Esophagus (tissue), 2 donors: ENCODE results near the gene FHL2. TPM values are rescaled to one million over a fixed set of nuclear protein-coding genes. Genes with fewer than 3 reads are reported as not detected.

Experiments
- H3K27ac ChIP-seq, 2 donors: one replicate each; pipeline ENCODE4 v1.5.1; 2013; ENCODE audit warnings: low read depth in 2 of 2, mild to moderate bottlenecking in 2 of 2, inconsistent platforms in 1 of 2, low read length in 1 of 2, moderate library complexity in 1 of 2
- H3K27me3 ChIP-seq, 2 donors: one replicate each; pipeline ENCODE4 v1.6.1; 2013; ENCODE audit warnings: low read length in 2 of 2, control low read depth in 1 of 2, mild to moderate bottlenecking in 1 of 2; ENCODE audit not compliant: insufficient read depth in 2 of 2, control insufficient read depth in 1 of 2
- H3K36me3 ChIP-seq, 2 donors: one replicate each; pipeline ENCODE4 v1.6.1; 2013; ENCODE audit warnings: low read length in 1 of 2; ENCODE audit not compliant: control insufficient read depth in 2 of 2, insufficient read depth in 2 of 2
- H3K4me1 ChIP-seq, 2 donors: one replicate each; pipeline ENCODE4 v1.6.1; 2013; ENCODE audit warnings: low read length in 1 of 2; ENCODE audit not compliant: control insufficient read depth in 2 of 2, insufficient read depth in 2 of 2
- H3K4me3 ChIP-seq, 2 donors: one replicate each; pipeline ENCODE4 v1.5.1; 2013; ENCODE audit warnings: low read length in 2 of 2, mild to moderate bottlenecking in 2 of 2, low read depth in 1 of 2, moderate library complexity in 1 of 2
- H3K9me3 ChIP-seq, 2 donors: one replicate each; pipeline ENCODE4 v1.6.1; 2013; ENCODE audit warnings: mild to moderate bottlenecking in 2 of 2, low read depth in 1 of 2, low read length in 1 of 2, moderate library complexity in 1 of 2; ENCODE audit not compliant: control insufficient read depth in 2 of 2, insufficient read depth in 1 of 2
- WGBS, 2 donors: extraction: QIAGEN DNeasy Blood & Tissue Kit; methylation state at CpG; one replicate each; pipeline ENCODE4 v1.1.7; 2013; 5-methylcytosine and 5-hydroxymethylcytosine counted together
- polyA plus RNA-seq, 2 donors: library from polyadenylated mRNA; stranded (reverse); fragments of 200-250 nt; gene quantifications; one replicate each; pipeline ENCODE4 v1.2.3, GENCODE V29; 2013
- donor health status: healthy with polysubstance abuse.
- donor health status: Bipolar disorder and iron deficiency.

Gene FHL2
- polyA plus RNA-seq, 2 donors: 17.6 to 55.5 TPM

DNA sequence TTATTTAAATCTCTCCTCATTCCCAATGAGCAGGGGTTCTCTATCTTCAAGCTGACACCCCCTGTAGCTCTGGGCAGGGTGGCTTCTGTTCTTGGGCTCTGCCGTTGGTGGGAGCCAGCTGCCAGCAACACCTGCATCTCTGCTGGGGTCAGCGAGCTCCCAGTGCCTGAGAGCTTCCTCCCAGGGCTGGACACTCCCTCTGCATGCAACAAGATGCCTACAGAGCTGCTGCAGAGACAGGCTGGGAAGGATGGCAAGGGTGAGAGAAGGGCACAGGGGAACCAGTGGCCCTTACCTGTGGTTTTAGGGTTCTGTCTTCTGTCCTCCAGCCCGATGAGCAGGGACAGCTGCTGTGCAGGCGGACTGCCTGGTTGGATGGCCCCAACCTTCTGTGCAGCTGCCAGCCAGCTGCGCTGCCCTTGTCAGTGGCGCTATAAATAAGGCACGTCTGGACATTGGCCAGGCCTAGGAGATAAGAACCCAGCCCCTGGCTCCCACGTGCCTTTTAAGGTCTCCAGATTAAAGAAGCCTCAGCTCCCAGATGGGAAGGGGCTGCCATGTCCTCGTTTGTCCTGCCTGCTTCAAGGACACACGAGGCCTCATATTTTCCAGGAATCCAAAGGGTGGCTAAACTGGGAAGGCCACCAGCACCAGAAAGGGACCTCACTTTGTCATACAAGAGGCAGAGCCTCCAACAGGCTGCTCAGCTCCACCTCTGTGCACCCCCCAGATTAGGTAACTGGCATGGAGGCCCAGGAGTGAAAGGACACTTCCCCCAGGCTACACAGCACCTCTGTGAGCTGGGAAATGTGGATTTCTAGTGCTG lies 39.5 kb upstream of the FHL2 start:
- H3K9me3 ChIP-seq: no peaks in the 10 kb centered on the region
- H3K4me3 ChIP-seq: no peak overlapping the region
- WGBS, 2 donors: 41 to 53% methylated on average over 10 of the region's 10 CpGs
- no peaks in the 10 kb centered on the region for H3K4me1 ChIP-seq
- no peaks in the 10 kb centered on the region for H3K27me3 ChIP-seq
- H3K27ac ChIP-seq: peak overlapping the region in 1 of 2 donors; percentile 35
- no peaks in the 10 kb centered on the region for H3K36me3 ChIP-seq

DNA sequence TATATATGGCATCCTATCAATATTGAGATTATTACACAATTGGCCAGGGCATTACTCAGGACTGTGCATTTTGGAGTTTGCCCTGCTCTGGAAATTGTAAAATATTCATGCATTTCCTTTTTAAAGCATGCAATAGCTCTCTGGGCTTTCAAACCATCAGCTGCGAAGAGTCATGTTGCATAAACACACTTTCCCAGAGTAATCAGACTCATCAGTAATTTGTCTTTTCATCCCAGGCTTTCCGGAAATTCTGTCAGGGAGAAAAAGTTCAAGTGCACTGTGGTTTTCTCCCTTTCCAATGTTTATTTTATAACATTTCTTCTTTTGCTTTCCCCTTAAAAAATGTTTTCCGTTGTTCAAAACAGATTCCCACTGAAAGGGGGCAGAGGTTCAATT lies 38.9 kb upstream of the FHL2 start:
- H3K4me3 ChIP-seq: no peak overlapping the region
- H3K27me3 ChIP-seq: no peaks in the 10 kb centered on the region
- H3K9me3 ChIP-seq: no peaks in the 10 kb centered on the region
- H3K4me1 ChIP-seq: no peaks in the 10 kb centered on the region
- H3K27ac ChIP-seq: no peak overlapping the region
- 64 to 66% methylated on average over 3 of the region's 3 CpGs for WGBS, 2 donors
- H3K36me3 ChIP-seq: no peaks in the 10 kb centered on the region

DNA sequence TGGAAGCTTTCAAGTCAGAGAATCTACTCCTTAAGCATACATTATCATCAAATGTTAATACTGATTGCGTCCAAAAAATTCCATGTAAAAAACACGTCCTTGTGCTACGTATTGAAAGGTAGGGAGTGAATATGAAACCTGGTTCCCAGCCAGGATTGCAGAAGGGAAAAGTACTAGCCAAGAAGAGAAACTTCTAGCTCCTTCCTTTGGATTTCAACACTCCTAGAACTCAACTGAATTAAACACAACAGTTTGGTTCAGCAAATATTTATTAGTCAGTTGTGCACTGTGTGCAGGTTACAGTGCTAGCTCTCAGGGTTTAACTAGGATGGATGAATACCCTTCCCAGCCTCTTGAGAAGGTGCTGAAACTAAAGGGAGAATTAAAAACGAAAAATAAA lies 33.9 kb upstream of the FHL2 start:
- H3K27ac ChIP-seq: peak overlapping the region in 1 of 2 donors; percentile 23
- whole genome bisulfite sequencing, 2 donors: 34 to 38% methylated on average over 4 of the region's 4 CpGs

DNA sequence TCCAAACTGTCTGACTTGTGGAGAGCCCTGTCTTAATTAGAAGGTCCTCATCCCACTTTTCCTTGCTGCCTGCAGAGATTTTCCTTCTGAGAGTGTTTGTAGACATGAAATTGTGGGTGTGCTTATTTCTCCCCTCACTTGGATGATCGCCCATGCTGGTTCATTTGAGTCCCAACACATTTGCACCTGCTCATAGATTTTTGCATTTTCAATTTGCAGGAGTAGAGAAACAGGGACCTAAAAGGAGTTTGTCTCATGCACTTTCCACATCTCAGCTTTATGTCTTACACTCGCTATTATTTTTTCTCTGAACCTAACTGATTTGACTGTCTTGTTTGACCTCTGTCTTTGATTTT lies 33.2 kb upstream of the FHL2 start:
- Histone ChIP-seq H3K27me3 (no peaks in the 10 kb centered on the region), H3K27ac (peak overlapping the region; percentile 3 to 35), H3K4me3 (no peak overlapping the region), H3K36me3 (no peaks in the 10 kb centered on the region), H3K4me1 (peaks cover 0 to 2% of the 10 kb centered on the region in 2 donors), H3K9me3 (no peaks in the 10 kb centered on the region)
- WGBS, 2 donors: 39 to 46% methylated on average over 2 of the region's 2 CpGs

More for the DNA sequence above, 33.9 kb upstream of the FHL2 start:
- H3K36me3 ChIP-seq: no peaks in the 10 kb centered on the region
- H3K27me3 ChIP-seq: no peaks in the 10 kb centered on the region
- H3K4me1 ChIP-seq: peaks cover 0 to 2% of the 10 kb centered on the region in 2 donors
- H3K4me3 ChIP-seq: no peak overlapping the region
- no peaks in the 10 kb centered on the region for H3K9me3 ChIP-seq

DNA sequence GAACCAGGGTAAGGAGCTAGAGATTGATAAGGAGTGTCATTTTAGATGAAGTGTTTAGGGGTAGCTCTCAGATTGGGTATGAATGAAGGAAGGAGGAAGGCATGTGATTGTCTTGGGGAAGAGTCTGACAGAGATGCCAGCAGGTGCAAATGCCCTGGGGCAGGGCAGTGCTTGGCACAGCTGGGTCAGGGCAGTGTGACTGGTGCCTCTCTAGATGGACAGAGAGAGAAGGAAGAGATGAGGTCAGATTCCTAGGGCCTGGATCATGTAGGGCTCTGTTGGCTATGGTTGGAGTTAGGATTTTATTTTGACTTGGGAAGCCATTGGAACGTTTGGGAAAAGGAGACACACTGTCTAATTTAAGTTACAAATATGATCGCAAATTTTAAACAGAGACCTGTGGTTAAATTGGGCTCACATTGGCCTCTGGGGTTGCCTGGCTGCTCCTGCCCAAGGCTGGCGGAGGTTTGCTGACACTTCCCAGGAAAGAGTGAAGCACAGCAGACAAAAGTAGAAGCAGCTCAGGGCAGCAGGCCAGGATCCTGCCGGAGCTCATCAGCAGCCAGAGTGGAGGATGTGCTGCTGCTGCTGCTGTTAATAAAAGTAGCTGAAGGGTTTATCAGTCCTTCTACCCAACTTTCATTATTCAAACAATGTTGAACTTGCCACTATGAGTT lies 32.7 kb upstream of the FHL2 start:
- no peaks in the 10 kb centered on the region for H3K36me3 ChIP-seq
- peaks cover 0 to 4% of the 10 kb centered on the region in 2 donors for H3K4me1 ChIP-seq
- peak overlapping the region; percentile 3 to 35 for H3K27ac ChIP-seq
- WGBS, 2 donors: 15 to 35% methylated on average over 4 of the region's 4 CpGs
- H3K27me3 ChIP-seq: no peaks in the 10 kb centered on the region
- H3K4me3 ChIP-seq: no peak overlapping the region
- peaks cover 0 to 1% of the 10 kb centered on the region in 2 donors for H3K9me3 ChIP-seq

DNA sequence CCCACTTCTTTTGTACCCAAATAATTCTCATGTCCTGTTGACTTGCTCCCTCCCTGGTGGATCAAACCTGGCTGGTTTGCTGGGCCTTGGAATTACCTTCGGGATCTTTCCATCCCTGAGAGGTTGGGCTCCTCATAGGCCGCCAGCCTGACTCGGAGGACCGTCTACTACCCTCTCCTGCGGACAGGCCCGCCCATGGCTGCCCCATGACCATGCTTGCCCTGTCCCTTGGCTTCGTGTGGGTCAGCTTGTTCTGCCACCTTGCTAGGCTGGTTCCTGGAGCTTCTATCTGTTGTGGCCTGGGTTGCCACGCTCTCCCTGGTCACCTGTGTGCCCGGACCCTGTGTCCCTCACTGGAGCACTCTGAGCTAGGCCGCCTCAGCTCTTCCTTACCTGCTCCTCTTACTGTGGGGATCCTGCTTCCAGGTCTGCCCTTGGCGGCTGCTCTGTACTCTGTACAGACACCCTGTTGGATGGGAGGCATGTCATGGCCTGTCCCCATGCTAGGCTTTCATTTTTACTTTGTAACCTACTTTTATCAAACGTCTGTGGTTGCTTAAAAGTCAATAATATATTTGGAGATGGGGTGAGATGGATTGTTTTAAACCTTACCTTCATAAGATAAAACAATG lies 29.7 kb upstream of the FHL2 start:
- no peaks in the 10 kb centered on the region for H3K36me3 ChIP-seq
- peaks cover 0 to 6% of the 10 kb centered on the region in 2 donors for H3K4me1 ChIP-seq
- H3K27me3 ChIP-seq: no peaks in the 10 kb centered on the region
- no peak overlapping the region for H3K4me3 ChIP-seq
- H3K27ac ChIP-seq: no peak overlapping the region
- H3K9me3 ChIP-seq: peaks cover 0 to 3% of the 10 kb centered on the region in 2 donors
- WGBS, 2 donors: 67 to 71% methylated on average over 12 of the region's 12 CpGs

DNA sequence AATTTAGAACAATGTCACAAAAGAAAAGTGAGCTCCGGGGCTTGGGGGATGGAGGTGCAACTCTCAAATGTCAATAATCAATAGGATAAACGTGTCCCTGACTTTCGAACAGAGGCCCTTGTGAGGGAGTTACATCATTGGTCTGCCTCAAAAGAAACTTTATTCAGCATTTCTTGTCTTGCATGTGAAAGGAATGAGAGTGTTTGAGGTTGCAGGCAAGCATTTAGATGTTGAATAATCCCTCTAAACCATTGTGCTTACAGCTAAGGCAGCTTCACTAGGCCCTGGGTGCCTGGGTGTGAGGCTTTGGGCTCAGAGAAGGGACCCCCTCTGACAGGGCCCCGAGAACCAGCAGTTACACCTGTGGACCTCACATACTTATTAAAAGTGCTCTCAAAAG lies 28.6 kb upstream of the FHL2 start:
- 66 to 72% methylated on average over 4 of the region's 4 CpGs for WGBS, 2 donors
- Histone ChIP-seq H3K9me3 (peaks cover 0 to 3% of the 10 kb centered on the region in 2 donors), H3K4me3 (no peak overlapping the region), H3K4me1 (peaks cover 0 to 6% of the 10 kb centered on the region in 2 donors), H3K27ac (no peak overlapping the region), H3K27me3 (no peaks in the 10 kb centered on the region), H3K36me3 (no peaks in the 10 kb centered on the region)

DNA sequence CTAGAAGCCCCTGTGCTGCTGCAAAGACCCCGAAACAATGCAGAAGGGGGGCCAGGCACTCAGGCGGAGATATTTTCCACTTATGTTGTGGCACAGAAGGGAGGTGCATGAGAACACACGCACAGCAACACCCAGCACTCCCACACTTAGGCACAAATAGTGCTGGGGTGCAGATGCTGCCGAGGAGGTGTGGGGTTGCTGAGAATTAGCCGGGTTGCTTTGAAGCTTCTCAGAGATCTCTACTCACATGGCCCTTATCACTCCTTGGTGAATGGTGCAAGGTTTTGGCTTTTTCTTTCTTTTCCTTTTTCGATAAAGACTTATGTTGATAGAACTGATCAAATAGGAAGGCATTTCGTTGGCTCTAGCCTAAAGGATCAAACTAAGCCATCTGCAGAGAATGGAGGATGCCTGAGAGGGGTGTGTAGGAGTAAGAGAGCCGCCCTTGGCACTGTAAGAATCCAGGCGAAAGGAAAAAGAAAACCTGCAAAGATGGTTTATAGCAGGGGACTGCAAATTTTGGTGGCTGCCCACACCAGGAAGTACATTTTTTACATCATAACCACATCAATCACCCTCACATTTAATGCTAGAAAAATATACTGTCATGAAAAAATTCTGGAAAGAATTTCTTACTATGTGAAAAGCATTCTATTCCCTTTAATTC lies 27.9 kb upstream of the FHL2 start:
- 39 to 48% methylated on average over 9 of the region's 9 CpGs for WGBS, 2 donors
- H3K4me1 ChIP-seq: peaks cover 2 to 6% of the 10 kb centered on the region in 2 donors
- H3K36me3 ChIP-seq: no peaks in the 10 kb centered on the region
- peaks cover 0 to 3% of the 10 kb centered on the region in 2 donors for H3K9me3 ChIP-seq
- H3K4me3 ChIP-seq: no peak overlapping the region
- peak overlapping the region in 1 of 2 donors; percentile 20 for H3K27ac ChIP-seq
- H3K27me3 ChIP-seq: no peaks in the 10 kb centered on the region

DNA sequence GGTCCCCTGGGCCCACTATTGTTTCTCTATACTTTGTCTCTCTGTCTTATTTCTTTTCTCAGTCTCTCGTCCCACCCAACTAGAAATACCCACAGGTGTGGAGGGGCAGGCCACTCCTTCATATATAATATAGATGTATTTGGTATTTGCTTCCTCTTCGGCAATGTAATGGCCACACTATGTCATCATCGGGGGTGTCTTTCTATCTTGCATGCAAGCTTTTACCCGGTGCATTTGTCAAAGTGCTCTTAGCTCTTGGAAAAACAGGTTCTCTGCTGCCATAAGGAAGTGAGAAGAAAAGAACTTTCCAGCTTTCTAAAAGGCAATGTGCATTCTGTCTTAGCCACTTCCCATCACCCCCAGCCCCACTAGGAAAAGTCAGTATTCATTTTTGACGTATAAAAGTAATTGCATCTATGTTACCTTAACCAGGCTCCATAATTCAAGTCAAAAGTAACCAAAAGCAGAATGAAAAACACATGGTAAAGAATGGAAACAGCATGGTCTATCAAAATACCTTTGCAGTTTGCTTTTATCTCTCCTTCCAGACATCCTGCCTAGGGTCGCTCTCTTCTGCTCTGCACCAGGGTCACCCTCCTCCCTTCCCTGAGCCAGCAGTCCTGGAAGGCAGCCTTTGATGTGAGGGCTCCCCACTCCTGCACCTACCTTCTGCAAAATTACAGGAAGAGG lies 27.2 kb upstream of the FHL2 start:
- no peaks in the 10 kb centered on the region for H3K36me3 ChIP-seq
- peaks cover 2 to 6% of the 10 kb centered on the region in 2 donors for H3K4me1 ChIP-seq
- H3K27me3 ChIP-seq: no peaks in the 10 kb centered on the region
- H3K4me3 ChIP-seq: no peak overlapping the region
- WGBS, 2 donors: 45 to 59% methylated on average over 6 of the region's 6 CpGs
- peak overlapping the region in 1 of 2 donors; percentile 20 for H3K27ac ChIP-seq
- peaks cover 0 to 3% of the 10 kb centered on the region in 2 donors for H3K9me3 ChIP-seq
